HT-29 (cell line): ENCODE results near the gene TTR. TPM values are rescaled to one million over a fixed set of nuclear protein-coding genes. Genes with fewer than 3 reads are reported as not detected.

Experiments
- DNase-seq: peaks from one replicate; pipeline ENCODE4 v3.0.0-alpha.2; 2015; ENCODE audit warnings: low spot score
- total RNA-seq: library from RNA; depleted of rRNA; stranded (reverse); fragments of >200 nt; shearing (Covaris generic); gene quantifications from 2 replicates; pipeline ENCODE4 v1.2.3, GENCODE V29; 2014

Gene TTR
- total RNA-seq, 1 experiment from 2014 or later: 1.3 TPM

GRCh38 chr18:31616586-31616985, 24.9 kb downstream of the TTR start:
- no peak for DNase-seq

- DNase-seq: no peak
Measured at GRCh38 chr18:31617031-31617717, 25.5 kb downstream of the TTR start.

- DNase-seq: no peak
Measured at GRCh38 chr18:31618801-31619200, 27.1 kb downstream of the TTR start.

GRCh38 chr18:31619291-31619690, 27.6 kb downstream of the TTR start:
- no peak for DNase-seq

GRCh38 chr18:31624892-31625640, 33.4 kb downstream of the TTR start:
- DNase-seq: no peak

- DNase-seq: no peak
Measured at GRCh38 chr18:31626409-31626808, 34.7 kb downstream of the TTR start.

GRCh38 chr18:31630549-31630948, 38.9 kb downstream of the TTR start:
- DNase-seq: no peak

GRCh38 chr18:31631526-31631925, 39.8 kb downstream of the TTR start:
- DNase-seq: no peak

- no peak for DNase-seq
Measured at GRCh38 chr18:31632356-31632755, 40.7 kb downstream of the TTR start.

- DNase-seq: no peak
Measured at GRCh38 chr18:31633392-31634330, 42.0 kb downstream of the TTR start.

- no peak for DNase-seq
Measured at GRCh38 chr18:31634331-31634713, 42.6 kb downstream of the TTR start.

- DNase-seq: no peak
Measured at GRCh38 chr18:31636387-31636786, 44.7 kb downstream of the TTR start.

GRCh38 chr18:31637445-31637844, 45.8 kb downstream of the TTR start:
- DNase-seq: no peak

GRCh38 chr18:31643003-31643402, 51.3 kb downstream of the TTR start:
- no peak for DNase-seq

- no peak for DNase-seq
Measured at GRCh38 chr18:31645411-31645810, 53.7 kb downstream of the TTR start.

GRCh38 chr18:31646332-31647126, 54.9 kb downstream of the TTR start:
- no peak for DNase-seq

GRCh38 chr18:31647127-31647753, 55.6 kb downstream of the TTR start:
- DNase-seq: no peak
